Body of pancreas (tissue), 4 donors: Measurements from ENCODE around the gene ACSF3.

ENCODE experiments used
- CTCF ChIP-seq, 7 experiments: fragments of 450-650 bp in 4 of 7; fragments of 200-600 bp in 3 of 7; sonication (generic) in 3 of 7; IDR thresholded peaks; one replicate each; pipeline ENCODE4 v1.5.1; 2016 to 2019; ENCODE audit warnings: antibody characterized with exemption in 7 of 7
- POLR2A ChIP-seq, 3 donors: fragments of 450-650 bp; IDR thresholded peaks; one replicate each; pipeline ENCODE4 v1.6.1; 2016; ENCODE audit warnings: antibody characterized with exemption in 3 of 3, mild to moderate bottlenecking in 2 of 3

GRCh38 chr16:89113661-89114060, 20.0 kb downstream of the ACSF3 start:
- TF ChIP-seq CTCF (IDR thresholded peaks at IDR 0.05) (no peak), POLR2A (IDR thresholded peaks at IDR 0.05) (no peak)
